Smooth muscle cell of trachea (primary cell): ENCODE measurements around the gene NSMCE4A. TPM values are rescaled to one million over a fixed set of nuclear protein-coding genes. Genes with fewer than 3 reads are reported as not detected.

Source experiments
- total RNA-seq: library from RNA; depleted of rRNA; stranded (reverse); fragments of >200 nt; gene quantifications from 2 replicates; pipeline ENCODE4 v1.2.1, GENCODE V29; 2014

NSMCE4A gene
- 18.0 and 38.4 TPM in 2 replicates for total RNA-seq

GRCh38 chr10:121974535-121975294 lies at the start of gene NSMCE4A:
NSMCE4A (minus strand) TSS chr10:121975217; CDS start chr10:121975165, 52 bp downstream.

GRCh38 chr10:121988361-121989324 lies 13.6 kb upstream of the NSMCE4A start, which contains the start of gene TACC2:
TACC2 (plus strand) TSS chr10:121989163; CDS start chr10:122021982, 32,819 bp downstream.

GRCh38 chr10:121927841-121928527 lies 47.0 kb downstream of the NSMCE4A start, which contains the start of gene ATE1:
ATE1 (minus strand) TSS chr10:121928031; CDS start chr10:121927949, 82 bp downstream.

Other genes starting within 250 kb of the NSMCE4A start
- 22.8 and 26.2 TPM in 2 replicates for gene ATE1, start 47.2 kb downstream of the NSMCE4A start, total RNA-seq
- 2.6 and 8.1 TPM in 2 replicates for gene TACC2, start 13.9 kb upstream of the NSMCE4A start, total RNA-seq